ENCODE measurements around the gene RAB7A.

GRCh38 chr3:128723477-128723876 is 2.5 kb upstream of the RAB7A start:
- no peak for TF ChIP-seq POLR2A (IDR thresholded peaks at IDR 0.05; ENCODE audit: low read depth)
- no peak for TF ChIP-seq EP300 (IDR thresholded peaks at IDR 0.05)
- no peak for TF ChIP-seq CTCF (IDR thresholded peaks at IDR 0.05)
- TF ChIP-seq POLR2AphosphoS5 (IDR thresholded peaks at IDR 0.05) = no peak
